HG03521 (cell line): ENCODE measurements around the gene FMOD.
"Not testable (repeated sequence)": the region's sequence is repeated elsewhere in the genome, so short reads cannot be mapped to it uniquely, and the experiment has no call there.

Source experiments
- ATAC-seq: cut with Tn5 transposase; IDR thresholded peaks from one replicate; pipeline ENCODE4 v1.9.1; 2021; ENCODE audit warnings: mild to moderate bottlenecking, moderate library complexity; ENCODE audit not compliant: unreplicated experiment

FMOD gene

DNA sequence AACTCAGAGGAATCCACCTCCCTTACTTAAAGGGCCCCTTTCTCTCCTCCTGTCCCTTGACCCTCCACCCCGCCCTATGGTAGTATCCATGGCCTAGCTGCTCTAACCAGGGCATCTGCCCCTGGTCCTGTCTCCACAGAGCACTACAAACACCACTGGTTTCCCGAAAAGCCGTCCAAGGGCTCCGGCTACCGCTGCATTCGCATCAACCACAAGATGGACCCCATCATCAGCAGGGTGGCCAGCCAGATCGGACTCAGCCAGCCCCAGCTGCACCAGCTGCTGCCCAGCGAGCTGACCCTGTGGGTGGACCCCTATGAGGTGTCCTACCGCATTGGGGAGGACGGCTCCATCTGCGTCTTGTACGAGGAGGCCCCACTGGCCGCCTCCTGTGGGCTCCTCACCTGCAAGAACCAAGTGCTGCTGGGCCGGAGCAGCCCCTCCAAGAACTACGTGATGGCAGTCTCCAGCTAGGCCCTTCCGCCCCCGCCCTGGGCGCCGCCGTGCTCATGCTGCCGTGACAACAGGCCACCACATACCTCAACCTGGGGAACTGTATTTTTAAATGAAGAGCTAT, 43.9 kb downstream of the FMOD start:
- no peak for ATAC-seq

DNA sequence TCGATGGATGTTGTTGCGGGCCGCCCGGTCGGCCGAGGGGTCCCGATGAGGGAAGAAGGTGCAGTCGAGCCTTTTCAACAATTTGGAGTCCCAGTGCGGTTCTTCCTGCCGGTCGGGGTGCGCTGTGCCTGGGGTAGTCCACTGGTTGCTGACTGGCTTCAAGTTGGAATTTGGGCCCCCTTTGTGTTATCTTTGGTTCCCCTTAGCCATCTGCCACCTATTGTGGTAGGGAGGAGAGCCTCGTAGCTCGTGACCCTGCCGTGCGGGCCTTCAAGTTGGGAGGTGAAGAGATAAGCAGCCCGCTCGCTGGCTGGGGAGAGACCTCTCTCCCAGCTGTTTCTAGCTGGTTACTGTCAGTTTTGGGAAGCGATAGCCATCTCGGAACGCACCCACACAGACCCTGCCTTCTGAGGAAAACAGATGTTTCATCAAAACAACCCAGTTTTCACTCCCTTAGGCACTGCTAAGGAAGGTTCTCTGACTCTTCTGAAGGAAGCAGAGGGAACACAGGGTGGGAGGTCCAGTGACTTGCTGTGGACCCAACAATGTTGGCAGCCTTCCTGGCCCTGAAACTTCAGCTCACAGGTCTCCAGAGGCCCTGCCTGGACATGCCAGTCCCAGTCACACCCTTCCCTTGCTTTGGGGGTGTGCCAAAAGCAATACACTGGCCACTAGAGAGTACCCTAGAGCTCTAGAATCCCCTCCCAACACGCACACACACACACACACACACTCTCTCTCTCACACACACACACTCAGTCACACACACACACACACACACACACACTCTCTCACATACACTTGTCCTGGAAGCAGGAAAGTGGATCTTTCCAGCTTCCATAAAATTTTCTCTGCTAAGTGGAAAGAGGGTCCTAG, 44.6 kb downstream of the FMOD start:
- no peak for ATAC-seq

DNA sequence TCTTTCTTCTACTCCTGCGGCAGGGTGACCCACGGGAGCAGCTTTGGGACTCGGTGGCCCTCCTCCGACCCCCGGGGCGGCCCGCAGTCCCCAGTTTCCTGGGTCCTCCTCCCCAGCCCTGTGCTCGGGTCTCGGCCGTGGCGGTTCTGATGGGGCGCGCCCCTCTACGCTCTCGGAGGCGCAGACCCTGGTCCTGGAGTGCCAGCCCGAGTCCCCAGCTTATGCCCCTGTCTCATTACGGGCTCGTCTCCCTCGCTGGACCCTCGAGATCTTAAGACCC, 45.2 kb downstream of the FMOD start:
- no peak for ATAC-seq

- ATAC-seq = peak; percentile 70
These were observed 45.8 kb downstream of the FMOD start, which contains the start of gene BTG2 for GRCh38 chr1:203304919-203305808. Gene BTG2, plus strand, starts transcription at chr1:203305519. Its CDS starts 88 bp downstream, at chr1:203305607.

DNA sequence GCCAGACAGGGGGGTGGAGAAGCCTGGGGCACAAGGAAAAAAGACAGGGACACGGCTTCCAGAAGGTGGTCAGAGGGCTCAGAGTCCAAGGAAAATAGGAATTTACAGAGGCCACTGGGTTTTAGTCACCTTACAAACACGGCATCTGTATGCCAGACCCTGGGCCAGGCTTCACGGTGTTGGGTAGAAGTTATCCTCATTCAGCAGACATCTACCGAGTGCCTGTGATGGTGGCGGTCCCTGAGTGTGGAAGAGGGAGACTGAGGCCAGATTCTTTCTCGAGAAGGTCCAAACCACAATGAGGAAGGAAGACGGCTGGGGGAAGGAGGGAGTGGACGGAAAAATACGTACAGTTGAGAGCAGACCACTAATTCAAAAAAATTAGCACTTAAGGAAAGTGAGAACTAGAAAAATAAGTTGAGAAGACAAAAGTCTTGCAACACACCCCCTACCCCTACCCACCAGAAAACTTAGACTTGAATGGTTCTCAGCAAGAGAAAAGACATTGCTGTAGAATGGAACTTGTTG, 46.5 kb downstream of the FMOD start:
- no peak for ATAC-seq

DNA sequence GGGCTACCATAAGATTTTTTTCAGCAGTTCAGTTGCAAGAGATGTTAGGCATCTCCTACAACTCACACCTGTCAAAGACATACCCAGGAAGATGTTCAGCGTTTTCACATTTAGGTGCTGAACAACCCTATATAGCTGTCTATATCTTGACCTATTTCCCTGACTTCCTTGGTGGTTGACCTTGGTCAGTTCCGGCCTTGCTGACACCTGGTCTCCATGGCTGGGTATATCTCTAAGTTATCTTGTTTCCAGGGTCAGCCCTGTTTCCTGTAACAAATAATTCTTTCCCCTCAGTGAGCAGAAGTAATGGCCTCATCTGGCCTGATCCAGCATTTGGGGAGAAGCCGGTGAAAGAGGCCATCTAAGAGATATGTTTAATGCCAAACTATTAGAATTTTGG, 48.0 kb downstream of the FMOD start:
- ATAC-seq = no peak

- no peak for ATAC-seq
These were observed 48.5 kb downstream of the FMOD start for GRCh38 chr1:203302456-203302855.

DNA sequence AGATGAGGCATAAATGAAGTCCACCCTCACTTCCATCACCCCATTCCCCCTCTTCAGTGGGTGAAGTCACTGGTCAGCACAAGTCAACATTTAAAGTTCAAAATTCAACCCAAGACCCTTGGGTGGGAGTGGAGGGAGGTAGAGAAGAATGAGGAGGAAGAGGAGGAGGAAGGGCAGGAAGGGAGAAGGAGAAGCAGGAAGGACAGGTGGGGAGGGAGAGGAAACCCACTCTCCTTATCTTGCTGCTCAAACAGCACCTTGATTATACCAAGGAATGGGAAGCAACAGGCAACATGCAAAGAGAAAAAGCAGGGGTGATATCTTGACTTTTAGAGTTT, 49.6 kb downstream of the FMOD start:
- no peak for ATAC-seq

GRCh38 chr1:203300441-203301330, 50.2 kb downstream of the FMOD start:
- no peak for ATAC-seq

DNA sequence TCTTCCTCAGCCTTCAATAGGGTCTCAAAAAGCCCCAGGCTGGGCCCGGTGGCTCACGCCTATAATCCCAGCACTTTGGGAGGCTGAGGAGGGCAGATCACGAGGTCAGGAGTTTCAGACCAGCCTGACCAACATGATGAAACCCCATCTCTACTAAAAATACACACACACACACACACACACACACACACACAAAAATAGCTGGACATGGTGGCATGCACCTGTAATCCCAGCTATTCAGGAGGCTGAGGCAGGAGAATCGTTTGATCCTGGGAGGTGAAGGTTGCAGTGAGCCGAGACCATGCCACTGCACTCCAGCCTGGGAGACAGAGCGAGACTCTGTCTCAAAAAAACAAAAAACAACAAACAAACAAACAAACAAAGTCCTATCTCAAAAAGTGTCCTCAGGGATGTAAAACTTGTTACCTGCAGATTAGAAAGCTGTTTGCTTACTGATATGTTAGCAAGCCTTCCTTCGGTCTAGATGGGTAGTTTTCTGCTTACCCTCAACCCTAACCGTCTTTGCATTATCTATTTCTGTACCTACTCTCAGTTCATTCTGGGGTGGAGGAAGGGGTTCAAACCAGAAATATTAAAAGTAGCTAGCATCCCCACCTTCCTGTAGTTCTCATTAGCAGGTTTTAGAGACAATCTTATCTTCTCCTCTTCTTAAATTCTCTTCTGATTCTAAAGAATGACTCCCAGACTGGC, 51.0 kb downstream of the FMOD start:
- not testable (repeated sequence) for ATAC-seq

DNA sequence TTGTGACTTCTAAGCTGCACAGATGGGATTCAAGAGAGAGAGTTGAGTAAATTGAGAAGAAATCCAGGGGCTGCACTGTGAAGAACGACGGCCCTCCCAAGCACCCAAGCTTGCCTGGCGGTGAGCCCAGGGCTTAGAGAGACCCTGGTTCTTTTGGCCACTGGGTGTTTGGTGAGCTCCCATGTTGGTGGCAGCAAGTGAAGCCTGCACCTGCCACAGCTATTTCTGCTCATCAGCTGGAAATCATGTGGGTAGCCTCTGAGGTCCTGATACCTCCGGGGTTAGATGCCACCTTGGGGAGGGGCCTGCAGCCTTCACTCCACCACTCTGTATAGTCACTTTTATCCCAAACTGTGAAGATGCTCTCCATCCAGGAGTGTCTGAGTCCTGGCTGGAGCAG, 51.8 kb downstream of the FMOD start:
- ATAC-seq = no peak

DNA sequence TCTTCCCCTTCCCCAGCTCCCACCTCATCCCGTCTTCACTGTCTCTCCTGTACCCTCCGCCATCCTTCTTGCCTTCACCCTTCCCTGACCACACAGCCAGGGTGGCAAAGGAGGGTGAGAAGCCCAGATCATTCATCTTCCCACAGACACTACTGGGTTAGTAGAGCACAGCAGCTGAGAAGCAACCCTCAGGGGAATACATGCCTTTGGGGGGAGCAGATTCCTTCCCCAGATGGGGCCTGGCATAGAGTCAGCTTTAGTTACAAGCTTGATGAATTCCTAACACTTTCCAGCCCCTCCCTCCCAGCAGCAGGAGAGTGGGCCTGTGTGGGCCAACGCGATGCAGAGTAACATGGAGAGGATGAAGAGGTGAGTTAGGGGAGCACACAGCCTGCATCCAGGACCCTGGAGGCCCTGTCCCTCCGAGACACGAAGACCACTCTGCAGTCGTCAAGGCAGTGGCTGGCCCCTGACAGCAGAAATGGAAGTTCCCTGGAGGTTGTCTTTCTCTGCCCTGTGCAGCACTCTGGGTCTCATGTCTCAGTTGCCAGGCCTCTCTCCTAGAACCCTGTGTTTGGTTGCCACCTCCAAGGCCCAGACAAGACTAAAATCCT, 54.4 kb downstream of the FMOD start:
- no peak for ATAC-seq

DNA sequence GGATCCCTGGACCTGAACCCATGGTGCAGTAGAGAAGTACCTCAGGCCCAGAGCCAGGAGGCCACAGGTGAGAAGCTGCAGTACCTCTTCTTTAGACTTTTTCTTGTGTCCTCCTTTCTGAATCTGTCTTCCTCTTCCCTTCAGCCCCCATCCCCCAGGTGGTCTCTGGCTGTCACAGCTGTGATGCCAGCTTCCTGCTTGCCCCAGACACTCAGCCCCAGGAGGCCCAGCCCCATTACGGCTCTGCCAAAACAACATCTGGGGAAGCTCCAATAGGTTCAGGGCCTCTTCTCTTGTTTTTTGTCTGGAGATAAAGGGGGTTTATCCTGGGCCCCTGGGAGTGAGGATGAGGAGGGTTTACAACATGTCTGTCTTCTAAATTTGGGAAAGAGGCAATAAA, 55.1 kb downstream of the FMOD start:
- ATAC-seq = no peak

DNA sequence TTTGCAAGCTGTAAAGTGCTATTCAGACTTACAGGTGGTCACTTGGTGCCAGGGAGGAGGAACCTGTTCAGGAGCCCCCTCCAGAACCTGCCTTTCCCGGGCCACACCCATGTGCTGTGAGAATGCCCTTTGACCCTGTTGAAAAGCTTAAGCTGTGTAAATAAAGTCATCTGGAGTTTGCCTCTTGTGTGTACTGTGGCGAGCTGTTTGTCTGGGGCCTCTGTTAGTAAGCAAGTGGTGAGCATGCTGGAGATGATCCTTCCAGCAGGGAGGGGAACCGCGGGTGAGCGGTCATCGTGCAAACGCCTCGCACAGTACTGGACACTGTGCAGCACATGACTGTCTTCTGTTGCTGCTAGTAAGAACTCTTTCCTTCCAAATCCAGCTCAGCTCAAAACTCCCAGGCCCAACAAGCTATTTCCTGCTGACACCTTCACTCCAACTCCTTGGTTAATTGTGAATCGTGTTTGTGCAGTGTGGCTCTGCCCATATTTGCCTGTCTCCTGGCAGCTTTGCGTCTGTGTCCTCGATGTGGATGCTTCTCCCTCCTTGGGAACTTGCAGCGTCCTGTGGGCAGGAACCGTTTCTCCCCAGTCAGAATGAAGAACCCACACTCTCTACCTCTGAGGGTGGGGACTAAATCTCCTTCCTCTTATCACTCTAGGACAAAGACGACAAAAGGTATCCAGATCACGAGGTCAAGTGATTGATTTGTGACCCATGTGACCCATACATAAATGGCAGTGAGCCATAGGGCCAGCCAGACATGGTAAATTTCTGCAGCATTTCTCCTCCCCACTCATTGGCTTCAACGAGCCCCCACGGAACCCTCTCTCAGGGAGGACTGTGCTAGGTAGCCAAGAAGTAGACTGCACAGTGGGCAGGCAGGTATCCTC, 59.5 kb downstream of the FMOD start:
- no peak for ATAC-seq
